ENCODE results near the gene UQCRHL.
A peak's percentile ranks its signal among the peaks of the same experiment; 100 is the strongest.
"Not testable (repeated sequence)": the region's sequence is repeated elsewhere in the genome, so short reads cannot be mapped to it uniquely, and the experiment has no call there.

The UQCRHL gene

DNA sequence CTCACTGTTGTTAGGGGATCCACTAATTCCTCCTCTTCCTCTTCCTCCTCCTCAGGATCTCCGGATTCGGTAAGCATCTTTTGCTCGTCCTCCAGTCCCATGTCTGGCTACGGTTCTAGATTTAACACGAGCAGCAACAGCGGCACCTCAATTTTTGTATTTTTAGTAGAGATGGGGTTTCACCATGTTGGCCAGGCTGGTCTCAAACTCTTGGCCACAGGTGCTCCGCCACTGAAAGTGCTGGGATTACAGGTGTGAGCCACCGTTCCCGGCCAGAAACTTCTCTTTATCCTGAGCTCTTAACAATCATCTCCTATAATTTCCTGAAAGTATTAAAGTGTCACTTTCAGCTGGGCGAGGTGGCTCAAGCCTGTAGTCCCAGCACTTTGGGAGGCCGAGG is at the start of gene UQCRHL:
TSS of gene UQCRHL (minus strand) at position 101 of the 400 bp plus-strand sequence. CDS start at position 101, 0 bp downstream.
- DNase-seq (ENCODE audit: low spot score) = not testable (repeated sequence)

DNA sequence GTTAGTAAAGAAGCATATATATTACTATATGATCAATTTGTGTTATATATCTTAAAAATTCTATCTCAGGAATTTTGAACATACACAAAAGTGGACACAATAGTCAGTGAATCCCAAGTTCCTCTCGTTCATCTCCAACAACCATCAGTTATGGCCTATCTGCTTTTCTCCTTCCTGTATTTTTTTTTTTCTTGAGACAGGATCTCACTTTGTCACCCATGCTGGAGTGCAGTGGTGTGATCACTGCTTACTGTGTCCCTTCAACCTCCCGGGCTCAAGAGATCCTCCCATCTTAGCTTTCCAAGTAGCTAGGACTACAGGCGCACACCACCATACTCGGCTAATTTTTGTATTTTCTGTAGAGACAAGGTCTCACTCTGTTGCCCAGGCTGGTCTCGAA is 49.4 kb upstream of the UQCRHL start:
- DNase-seq (ENCODE audit: low spot score) = no peak

GRCh38 chr1:15852828-15853302 is 45.4 kb upstream of the UQCRHL start:
- no peak for DNase-seq (ENCODE audit: low spot score)

- no peak for DNase-seq (ENCODE audit: low spot score)
Measured at GRCh38 chr1:15852036-15852827, 44.8 kb upstream of the UQCRHL start.

- no peak for DNase-seq (ENCODE audit: low spot score)
Measured at GRCh38 chr1:15851210-15852035, 44.0 kb upstream of the UQCRHL start.

- no peak for DNase-seq (ENCODE audit: low spot score)
Measured at GRCh38 chr1:15850471-15851001, 43.1 kb upstream of the UQCRHL start.

GRCh38 chr1:15849775-15850324 is 42.4 kb upstream of the UQCRHL start:
- DNase-seq (ENCODE audit: low spot score) = no peak

DNA sequence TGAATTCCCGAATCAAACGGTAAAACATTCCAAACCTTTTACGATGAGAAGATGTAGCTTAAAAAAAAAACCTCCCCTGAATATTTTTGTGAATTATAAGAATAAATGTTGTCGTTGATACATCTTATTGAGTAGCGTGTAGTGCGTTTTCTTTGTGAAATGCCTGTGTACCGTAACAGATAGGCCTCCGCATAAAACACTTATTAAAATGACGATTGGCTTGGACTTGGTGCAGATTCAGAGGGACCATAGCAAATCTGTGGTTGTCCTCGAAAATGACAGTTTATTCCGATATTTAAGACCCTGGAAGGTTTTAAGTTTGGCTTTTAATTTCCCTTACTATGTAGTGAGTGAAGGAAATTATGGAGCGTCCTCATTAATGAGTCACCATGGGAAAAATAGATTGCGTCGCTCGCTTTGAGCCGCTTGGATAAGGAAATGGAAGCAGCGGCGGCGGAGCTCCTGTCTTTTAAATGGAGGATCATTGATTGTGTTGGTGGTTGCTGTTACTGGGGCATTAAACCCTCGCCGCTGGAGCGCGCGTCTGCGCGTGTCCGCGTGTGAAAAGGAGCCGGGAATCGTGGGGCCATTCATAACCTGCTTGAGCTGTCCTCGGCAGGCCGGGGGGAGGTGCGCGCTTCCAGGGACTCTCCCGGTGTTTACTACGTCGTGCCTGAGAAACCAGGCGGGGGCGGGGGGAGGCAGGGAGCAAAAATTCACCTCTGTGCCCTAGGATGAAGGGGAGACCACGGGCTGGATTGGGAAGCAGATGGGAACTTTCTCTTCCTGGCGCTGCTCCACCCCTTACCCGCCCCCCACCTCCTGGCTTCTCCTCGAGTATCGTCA is 41.7 kb upstream of the UQCRHL start:
- DNase-seq (ENCODE audit: low spot score) = no peak

- no peak for DNase-seq (ENCODE audit: low spot score)
Measured at GRCh38 chr1:15848143-15848928, 40.9 kb upstream of the UQCRHL start.

GRCh38 chr1:15847893-15848142 is 40.4 kb upstream of the UQCRHL start:
- DNase-seq (ENCODE audit: low spot score) = no peak

GRCh38 chr1:15847100-15847892 is 39.8 kb upstream of the UQCRHL start, which contains the start of gene SPEN:
Gene SPEN, plus strand, starts transcription at chr1:15847707. Its CDS starts 361 bp downstream, at chr1:15848068.
- DNase-seq (ENCODE audit: low spot score) = peak; percentile 80

DNA sequence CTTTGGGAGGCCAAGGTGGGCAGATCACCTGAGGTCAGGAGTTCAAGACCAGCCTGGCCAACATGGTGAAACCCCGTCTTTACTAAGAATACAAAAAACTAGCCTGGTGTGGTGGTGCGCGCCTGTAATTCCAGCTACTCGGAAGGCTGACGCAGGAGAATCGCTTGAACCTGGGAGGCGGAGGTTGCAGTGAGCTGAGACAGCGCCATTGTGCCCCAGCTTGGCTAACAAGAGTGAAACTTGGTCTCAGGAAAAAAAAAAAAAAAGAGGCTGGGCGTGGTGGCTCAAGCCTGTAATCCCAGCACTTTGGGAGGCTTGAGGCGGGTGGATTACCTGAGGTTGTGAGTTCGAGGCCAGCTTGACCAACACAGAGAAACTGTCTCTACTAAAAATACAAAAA is 38.6 kb upstream of the UQCRHL start:
- not testable (repeated sequence) for DNase-seq (ENCODE audit: low spot score)

DNA sequence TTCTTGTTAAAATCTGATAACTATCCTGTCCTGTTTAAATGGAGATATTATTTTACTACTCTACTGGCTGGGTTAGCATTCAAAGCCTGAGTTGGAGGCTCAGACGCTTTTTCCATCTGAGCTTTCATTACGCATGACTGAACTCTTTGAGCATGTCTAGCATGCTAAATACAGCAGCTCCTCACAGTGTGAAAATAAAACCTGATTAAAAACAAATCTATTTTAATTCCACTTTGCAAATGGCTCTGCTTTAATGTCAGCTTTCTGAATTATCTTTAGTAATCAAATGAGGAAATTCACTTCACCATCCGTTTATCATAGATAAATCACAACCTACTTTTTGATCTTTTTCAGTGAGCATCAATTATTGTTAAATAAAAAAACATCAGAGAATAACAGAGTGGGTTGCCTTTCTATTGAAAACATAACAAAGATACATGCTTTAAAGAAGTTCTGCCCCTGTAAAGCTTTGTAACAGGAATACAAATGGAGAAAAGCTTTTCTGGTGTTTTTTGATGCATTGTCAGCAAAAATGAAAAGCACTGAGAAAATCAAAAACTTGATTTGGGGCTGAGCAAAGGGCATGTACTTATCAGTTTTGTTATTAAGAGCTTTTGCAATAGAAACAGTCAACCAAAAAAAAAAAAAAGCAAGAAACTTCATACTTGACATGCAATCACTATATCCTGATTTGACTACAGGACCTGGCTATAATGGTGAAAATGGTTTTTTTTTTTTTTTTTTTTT is 36.5 kb upstream of the UQCRHL start:
- no peak for DNase-seq (ENCODE audit: low spot score)

DNA sequence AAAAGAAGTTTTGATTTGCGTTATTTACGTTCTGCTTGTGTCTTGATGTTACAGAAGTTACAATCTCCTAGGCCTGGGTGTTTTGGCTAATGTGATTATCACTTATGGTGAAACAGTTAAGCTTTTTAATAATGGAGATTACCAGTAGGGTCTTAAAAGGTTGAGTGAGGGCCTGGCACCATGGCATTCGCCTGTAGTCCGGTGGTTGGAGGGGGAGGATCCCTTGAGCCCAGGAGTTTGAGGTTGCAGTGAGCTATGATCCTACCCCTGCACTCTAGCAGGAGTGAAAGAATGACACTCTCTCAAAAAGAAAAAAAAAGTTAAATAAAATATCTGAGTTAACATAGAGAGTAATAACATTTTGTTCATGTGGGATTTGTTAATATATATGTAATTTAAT is 31.3 kb upstream of the UQCRHL start:
- no peak for DNase-seq (ENCODE audit: low spot score)

- DNase-seq (ENCODE audit: low spot score) = no peak
Measured at GRCh38 chr1:15837931-15838330, 30.5 kb upstream of the UQCRHL start.

DNA sequence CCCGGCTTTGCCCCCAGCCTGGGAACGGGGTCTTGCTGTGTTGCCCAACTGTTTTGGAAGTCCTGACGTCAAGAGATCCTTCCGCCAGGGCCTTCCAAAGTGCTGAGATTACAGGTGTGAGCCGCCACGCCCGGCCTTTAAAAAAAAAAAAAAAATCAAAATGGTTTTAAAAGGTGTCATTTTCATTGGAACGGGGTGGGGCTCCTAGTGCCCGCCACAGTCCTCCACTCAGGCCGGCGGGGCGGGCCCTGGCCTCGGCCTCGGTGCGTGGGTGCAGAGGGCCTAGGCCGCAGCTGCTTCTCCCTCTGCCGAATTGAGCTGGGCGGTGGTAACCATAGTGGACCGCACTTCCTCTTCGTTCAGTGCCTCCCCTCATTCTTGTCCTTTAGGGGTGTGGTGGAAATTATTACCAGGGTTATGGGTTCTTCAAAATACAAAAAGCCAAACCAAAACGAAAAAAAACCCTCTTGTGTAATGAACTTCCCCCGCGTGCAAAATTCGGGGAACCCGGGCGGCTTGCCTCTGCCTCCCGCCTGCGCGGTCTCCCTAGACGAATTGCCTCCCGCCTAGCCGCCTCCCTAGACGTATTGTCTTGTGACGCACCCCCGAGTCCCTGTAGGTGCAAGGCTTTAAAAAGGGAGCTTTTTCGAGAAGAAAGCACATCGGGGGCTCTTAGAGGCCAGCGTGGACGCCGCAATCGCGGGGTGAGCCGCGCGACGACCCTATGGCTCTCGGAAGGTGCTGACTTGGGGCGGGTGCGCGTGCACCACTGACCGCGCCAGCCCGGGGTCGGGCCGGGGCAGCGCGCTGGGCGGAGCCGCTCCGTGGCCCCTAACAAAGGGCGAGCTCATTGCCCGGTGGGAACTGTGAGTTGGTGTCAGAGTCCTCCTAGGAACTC is 29.6 kb upstream of the UQCRHL start:
- no peak for DNase-seq (ENCODE audit: low spot score)

DNA sequence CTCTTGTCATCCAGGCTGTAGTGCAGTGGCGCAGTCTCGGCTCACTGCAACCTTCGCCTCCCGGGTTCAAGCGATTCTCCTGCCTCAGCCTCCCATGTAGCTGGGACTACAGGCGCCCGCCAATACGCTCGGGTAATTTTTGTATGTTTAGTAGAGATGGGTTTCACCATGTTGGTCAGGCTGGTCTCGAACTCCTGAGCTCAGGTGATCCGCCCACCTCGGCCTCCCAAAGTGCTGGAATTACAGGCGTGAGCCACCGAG is 29.0 kb upstream of the UQCRHL start:
- DNase-seq (ENCODE audit: low spot score) = not testable (repeated sequence)

GRCh38 chr1:15835741-15836510 is 28.5 kb upstream of the UQCRHL start:
- peak; percentile 87 for DNase-seq (ENCODE audit: low spot score)
